ENCODE measurements around the gene NREP.
A peak's percentile ranks its signal among the peaks of the same experiment; 100 is the strongest.

The NREP gene

GRCh38 chr5:111746791-111747190, 10.2 kb downstream of the NREP start:
- H3K4me1 ChIP-seq (ENCODE audit: insufficient read depth, low read length): peaks cover 32% of the 10 kb centered on the region
- H3K4me3 ChIP-seq (ENCODE audit: low read length): no peak overlapping the region
- H3K9me3 ChIP-seq (ENCODE audit: insufficient read depth, low read depth, low read length): no peaks in the 10 kb centered on the region
- no peaks in the 10 kb centered on the region for H3K27me3 ChIP-seq (ENCODE audit: insufficient read depth, low read length)
- no peak overlapping the region for H3K9ac ChIP-seq (ENCODE audit: low read depth, low read length)
- H3K36me3 ChIP-seq (ENCODE audit: insufficient read depth, low read depth, low read length): peaks cover 40% of the 10 kb centered on the region
- no peak overlapping the region for H3K27ac ChIP-seq (ENCODE audit: low read length)

DNA sequence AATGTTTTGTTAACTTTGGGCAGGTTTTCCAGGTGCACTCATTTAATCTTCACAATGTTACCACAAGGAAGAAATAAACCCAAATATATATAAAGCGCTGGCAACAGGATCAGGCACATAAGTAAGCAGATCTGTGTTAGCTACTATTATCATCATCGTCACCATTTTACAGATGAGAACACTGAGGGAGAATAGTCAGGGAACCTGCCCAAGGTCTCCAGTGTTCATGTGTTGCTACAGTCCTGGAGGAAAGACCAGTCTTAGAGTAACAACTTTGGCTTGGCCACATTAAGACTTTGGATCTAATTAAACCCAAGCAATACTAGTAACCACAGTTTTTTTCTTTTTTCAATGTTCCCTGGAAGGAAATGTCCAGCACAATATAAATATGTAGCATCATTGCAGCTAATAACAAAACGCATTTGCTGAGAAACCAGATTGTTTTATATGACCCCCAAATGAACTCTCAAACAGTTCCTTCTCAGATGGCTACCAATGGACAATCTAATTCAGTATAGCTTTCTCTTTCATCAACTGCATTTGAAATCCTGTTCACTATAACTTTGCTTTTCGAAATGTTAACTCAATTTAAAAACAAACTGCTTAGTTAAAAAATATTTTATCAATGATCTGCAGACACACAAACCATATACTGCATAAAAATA, 11.8 kb downstream of the NREP start:
- no peaks in the 10 kb centered on the region for H3K27me3 ChIP-seq (ENCODE audit: insufficient read depth, low read length)
- H3K9ac ChIP-seq (ENCODE audit: low read depth, low read length): no peak overlapping the region
- H3K36me3 ChIP-seq (ENCODE audit: insufficient read depth, low read depth, low read length): peaks cover 31% of the 10 kb centered on the region
- H3K27ac ChIP-seq (ENCODE audit: low read length): no peak overlapping the region
- H3K9me3 ChIP-seq (ENCODE audit: insufficient read depth, low read depth, low read length): no peaks in the 10 kb centered on the region
- no peak overlapping the region for H3K4me3 ChIP-seq (ENCODE audit: low read length)
- H3K4me1 ChIP-seq (ENCODE audit: insufficient read depth, low read length): peaks cover 40% of the 10 kb centered on the region

GRCh38 chr5:111744455-111744854, 12.5 kb downstream of the NREP start:
- H3K4me1 ChIP-seq (ENCODE audit: insufficient read depth, low read length): peaks cover 46% of the 10 kb centered on the region
- H3K27ac ChIP-seq (ENCODE audit: low read length): peak overlapping the region; percentile 22
- H3K9me3 ChIP-seq (ENCODE audit: insufficient read depth, low read depth, low read length): no peaks in the 10 kb centered on the region
- peaks cover 24% of the 10 kb centered on the region for H3K36me3 ChIP-seq (ENCODE audit: insufficient read depth, low read depth, low read length)
- no peak overlapping the region for H3K4me3 ChIP-seq (ENCODE audit: low read length)
- no peaks in the 10 kb centered on the region for H3K27me3 ChIP-seq (ENCODE audit: insufficient read depth, low read length)
- H3K9ac ChIP-seq (ENCODE audit: low read depth, low read length): no peak overlapping the region

- Histone ChIP-seq H3K27me3 (ENCODE audit: insufficient read depth, low read length) (no peaks in the 10 kb centered on the region), H3K4me3 (ENCODE audit: low read length) (no peak overlapping the region), H3K9me3 (ENCODE audit: insufficient read depth, low read depth, low read length) (no peaks in the 10 kb centered on the region), H3K4me1 (ENCODE audit: insufficient read depth, low read length) (peaks cover 48% of the 10 kb centered on the region), H3K36me3 (ENCODE audit: insufficient read depth, low read depth, low read length) (peaks cover 19% of the 10 kb centered on the region), H3K9ac (ENCODE audit: low read depth, low read length) (no peak overlapping the region), H3K27ac (ENCODE audit: low read length) (peak overlapping the region; percentile 22)
These were observed 13.0 kb downstream of the NREP start for GRCh38 chr5:111743988-111744387.

- no peak overlapping the region for H3K9ac ChIP-seq (ENCODE audit: low read depth, low read length)
- H3K36me3 ChIP-seq (ENCODE audit: insufficient read depth, low read depth, low read length): peaks cover 14% of the 10 kb centered on the region
- no peaks in the 10 kb centered on the region for H3K9me3 ChIP-seq (ENCODE audit: insufficient read depth, low read depth, low read length)
- H3K27me3 ChIP-seq (ENCODE audit: insufficient read depth, low read length): no peaks in the 10 kb centered on the region
- H3K4me1 ChIP-seq (ENCODE audit: insufficient read depth, low read length): peaks cover 48% of the 10 kb centered on the region
- no peak overlapping the region for H3K4me3 ChIP-seq (ENCODE audit: low read length)
- no peak overlapping the region for H3K27ac ChIP-seq (ENCODE audit: low read length)
These were observed 13.5 kb downstream of the NREP start for GRCh38 chr5:111743512-111743911.

DNA sequence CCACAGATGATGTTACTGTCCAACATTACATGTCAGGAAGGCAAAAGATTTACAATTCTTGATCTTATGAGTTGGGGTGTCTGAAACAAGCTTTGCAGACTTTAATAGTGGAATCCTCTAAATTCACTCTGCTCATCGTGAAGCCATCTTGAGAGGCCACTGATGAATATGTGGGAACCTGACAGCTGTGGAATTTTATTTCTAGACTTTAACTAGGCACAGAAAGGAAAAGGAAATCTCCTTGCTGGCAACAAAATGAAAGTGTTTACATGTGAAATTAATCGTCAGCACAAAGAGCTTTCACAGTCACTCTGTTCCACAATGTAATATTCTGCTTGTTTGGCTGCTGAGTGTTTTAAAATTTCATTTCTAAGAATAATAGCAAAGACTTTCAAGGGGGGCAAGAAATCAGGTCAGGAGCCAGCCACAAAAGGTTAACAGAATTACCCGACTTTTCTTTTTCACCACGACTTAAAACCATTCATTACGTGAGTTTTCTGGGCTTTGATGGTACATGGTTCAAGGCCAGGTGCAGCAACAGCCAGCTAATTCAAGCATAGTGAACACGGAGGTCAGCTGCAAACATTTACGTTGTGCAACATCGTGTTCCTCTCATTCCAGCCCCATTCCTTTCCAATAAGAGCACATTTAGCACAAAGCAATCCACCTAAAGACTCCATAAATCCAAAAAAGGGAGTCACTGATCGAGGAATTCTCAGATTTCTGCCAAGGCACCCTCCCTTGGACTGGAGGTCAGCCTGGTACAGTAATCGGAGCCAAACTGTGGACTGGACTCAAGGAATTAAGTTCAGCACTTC, 14.6 kb downstream of the NREP start:
- H3K9ac ChIP-seq (ENCODE audit: low read depth, low read length): peak overlapping the region; percentile 23; the same call in 1 of the 2 replicates
- peak overlapping the region; percentile 7 for H3K27ac ChIP-seq (ENCODE audit: low read length)

DNA sequence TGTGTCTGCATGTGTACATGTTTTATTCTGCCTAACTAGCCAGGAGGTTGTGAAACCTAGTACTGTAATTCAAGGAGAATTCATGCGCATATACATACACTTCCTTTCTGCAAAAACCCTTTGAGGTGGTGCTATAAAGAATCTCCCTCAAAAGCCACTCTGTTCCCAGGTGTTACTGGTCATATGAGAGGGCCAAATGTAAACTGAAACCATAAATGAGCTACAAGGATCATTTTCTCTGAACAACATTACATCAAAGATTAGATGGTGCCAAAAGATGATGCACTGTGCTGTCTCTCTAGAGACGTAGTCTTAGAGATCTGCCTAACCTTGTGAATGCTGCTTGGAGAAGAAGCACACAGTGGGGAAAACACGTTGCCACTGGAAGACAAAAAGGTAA, 15.7 kb downstream of the NREP start:
- Histone ChIP-seq H3K4me3 (ENCODE audit: low read length) (no peak overlapping the region), H3K9me3 (ENCODE audit: insufficient read depth, low read depth, low read length) (no peaks in the 10 kb centered on the region), H3K36me3 (ENCODE audit: insufficient read depth, low read depth, low read length) (peaks cover 5% of the 10 kb centered on the region; the same call in 1 of the 2 replicates), H3K27me3 (ENCODE audit: insufficient read depth, low read length) (no peaks in the 10 kb centered on the region), H3K27ac (ENCODE audit: low read length) (no peak overlapping the region), H3K9ac (ENCODE audit: low read depth, low read length) (no peak overlapping the region), H3K4me1 (ENCODE audit: insufficient read depth, low read length) (peaks cover 56% of the 10 kb centered on the region)

More for the DNA sequence above, 14.6 kb downstream of the NREP start:
- Histone ChIP-seq H3K36me3 (ENCODE audit: insufficient read depth, low read depth, low read length) (peaks cover 5% of the 10 kb centered on the region; the same call in 1 of the 2 replicates), H3K27me3 (ENCODE audit: insufficient read depth, low read length) (no peaks in the 10 kb centered on the region), H3K4me3 (ENCODE audit: low read length) (no peak overlapping the region), H3K9me3 (ENCODE audit: insufficient read depth, low read depth, low read length) (no peaks in the 10 kb centered on the region), H3K4me1 (ENCODE audit: insufficient read depth, low read length) (peaks cover 52% of the 10 kb centered on the region)

GRCh38 chr5:111739416-111739815, 17.6 kb downstream of the NREP start:
- H3K36me3 ChIP-seq (ENCODE audit: insufficient read depth, low read depth, low read length): peaks cover 18% of the 10 kb centered on the region

GRCh38 chr5:111738118-111738517, 18.9 kb downstream of the NREP start:
- Histone ChIP-seq H3K27ac (ENCODE audit: low read length) (no peak overlapping the region), H3K4me3 (ENCODE audit: low read length) (no peak overlapping the region), H3K27me3 (ENCODE audit: insufficient read depth, low read length) (no peaks in the 10 kb centered on the region), H3K9ac (ENCODE audit: low read depth, low read length) (no peak overlapping the region), H3K9me3 (ENCODE audit: insufficient read depth, low read depth, low read length) (no peaks in the 10 kb centered on the region), H3K4me1 (ENCODE audit: insufficient read depth, low read length) (peaks cover 41% of the 10 kb centered on the region), H3K36me3 (ENCODE audit: insufficient read depth, low read depth, low read length) (peaks cover 31% of the 10 kb centered on the region)

More at GRCh38 chr5:111739416-111739815, 17.6 kb downstream of the NREP start:
- Histone ChIP-seq H3K4me1 (ENCODE audit: insufficient read depth, low read length) (peaks cover 52% of the 10 kb centered on the region), H3K9me3 (ENCODE audit: insufficient read depth, low read depth, low read length) (no peaks in the 10 kb centered on the region), H3K27ac (ENCODE audit: low read length) (no peak overlapping the region), H3K4me3 (ENCODE audit: low read length) (no peak overlapping the region), H3K27me3 (ENCODE audit: insufficient read depth, low read length) (no peaks in the 10 kb centered on the region), H3K9ac (ENCODE audit: low read depth, low read length) (no peak overlapping the region)

DNA sequence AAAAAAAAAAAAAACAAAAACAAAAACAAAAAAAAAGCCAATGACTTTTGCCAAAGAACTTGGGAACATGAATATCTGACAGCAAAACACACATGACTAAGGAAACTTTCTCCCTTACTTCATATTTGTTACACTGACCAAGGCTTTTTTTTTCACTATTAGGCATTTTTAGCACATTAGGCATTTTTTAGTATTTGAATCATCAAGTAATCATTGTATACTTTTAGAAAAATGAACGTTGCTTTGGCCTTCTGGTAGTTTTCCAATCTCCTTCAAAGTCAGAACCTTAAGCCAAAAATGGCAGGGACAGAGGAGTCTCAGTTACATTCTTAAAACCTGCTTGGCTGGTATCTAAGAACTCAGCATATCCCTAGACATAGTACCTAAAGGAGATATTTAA, 19.3 kb downstream of the NREP start:
- Histone ChIP-seq H3K9me3 (ENCODE audit: insufficient read depth, low read depth, low read length) (no peaks in the 10 kb centered on the region), H3K36me3 (ENCODE audit: insufficient read depth, low read depth, low read length) (peaks cover 35% of the 10 kb centered on the region), H3K4me1 (ENCODE audit: insufficient read depth, low read length) (peaks cover 39% of the 10 kb centered on the region), H3K4me3 (ENCODE audit: low read length) (no peak overlapping the region), H3K27ac (ENCODE audit: low read length) (no peak overlapping the region), H3K27me3 (ENCODE audit: insufficient read depth, low read length) (no peaks in the 10 kb centered on the region), H3K9ac (ENCODE audit: low read depth, low read length) (no peak overlapping the region)

DNA sequence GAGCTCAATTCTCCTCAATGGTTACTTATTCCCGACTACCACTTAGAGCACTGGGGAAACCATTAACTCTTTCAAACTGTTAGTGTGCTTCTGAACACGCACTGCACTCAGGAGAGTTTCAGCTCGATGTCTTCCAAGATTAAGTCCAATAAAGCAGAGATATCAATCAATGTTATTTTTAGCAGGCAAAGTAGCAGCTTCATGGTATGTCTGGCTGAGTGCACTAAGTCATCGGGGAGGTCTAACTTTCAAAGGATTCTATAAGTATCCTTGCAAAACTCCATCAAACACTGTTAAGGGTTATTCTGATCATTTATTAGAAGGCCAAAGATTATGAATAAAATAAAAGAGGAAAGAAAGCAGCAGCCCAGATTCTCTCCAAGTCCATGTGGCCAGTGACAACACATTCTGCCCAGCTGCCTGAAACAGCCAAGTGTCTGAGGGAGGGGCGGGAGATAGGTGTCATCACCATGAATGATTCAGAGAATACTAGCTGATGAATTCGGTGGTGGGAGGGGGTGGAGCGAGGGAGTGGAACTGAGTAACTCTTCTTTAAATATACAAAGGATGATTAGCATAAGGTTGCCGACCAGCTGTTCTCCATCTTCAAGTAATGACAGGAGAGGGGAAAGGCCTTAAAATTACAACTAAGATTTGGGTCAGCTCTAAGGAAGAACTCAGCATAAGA, 21.3 kb downstream of the NREP start:
- H3K4me3 ChIP-seq (ENCODE audit: low read length): no peak overlapping the region
- no peaks in the 10 kb centered on the region for H3K9me3 ChIP-seq (ENCODE audit: insufficient read depth, low read depth, low read length)
- no peak overlapping the region for H3K9ac ChIP-seq (ENCODE audit: low read depth, low read length)
- peaks cover 49% of the 10 kb centered on the region for H3K36me3 ChIP-seq (ENCODE audit: insufficient read depth, low read depth, low read length)
- no peak overlapping the region for H3K27ac ChIP-seq (ENCODE audit: low read length)
- H3K27me3 ChIP-seq (ENCODE audit: insufficient read depth, low read length): no peaks in the 10 kb centered on the region
- H3K4me1 ChIP-seq (ENCODE audit: insufficient read depth, low read length): peaks cover 21% of the 10 kb centered on the region
